NCI-H526 (cell line): ENCODE data around the gene TTC31.

Experiments used
- DNase-seq, 2 experiments: peaks; one replicate each; lab custom pipeline; 2025; lab: John Stamatoyannopoulos, UW

The TTC31 gene

DNA sequence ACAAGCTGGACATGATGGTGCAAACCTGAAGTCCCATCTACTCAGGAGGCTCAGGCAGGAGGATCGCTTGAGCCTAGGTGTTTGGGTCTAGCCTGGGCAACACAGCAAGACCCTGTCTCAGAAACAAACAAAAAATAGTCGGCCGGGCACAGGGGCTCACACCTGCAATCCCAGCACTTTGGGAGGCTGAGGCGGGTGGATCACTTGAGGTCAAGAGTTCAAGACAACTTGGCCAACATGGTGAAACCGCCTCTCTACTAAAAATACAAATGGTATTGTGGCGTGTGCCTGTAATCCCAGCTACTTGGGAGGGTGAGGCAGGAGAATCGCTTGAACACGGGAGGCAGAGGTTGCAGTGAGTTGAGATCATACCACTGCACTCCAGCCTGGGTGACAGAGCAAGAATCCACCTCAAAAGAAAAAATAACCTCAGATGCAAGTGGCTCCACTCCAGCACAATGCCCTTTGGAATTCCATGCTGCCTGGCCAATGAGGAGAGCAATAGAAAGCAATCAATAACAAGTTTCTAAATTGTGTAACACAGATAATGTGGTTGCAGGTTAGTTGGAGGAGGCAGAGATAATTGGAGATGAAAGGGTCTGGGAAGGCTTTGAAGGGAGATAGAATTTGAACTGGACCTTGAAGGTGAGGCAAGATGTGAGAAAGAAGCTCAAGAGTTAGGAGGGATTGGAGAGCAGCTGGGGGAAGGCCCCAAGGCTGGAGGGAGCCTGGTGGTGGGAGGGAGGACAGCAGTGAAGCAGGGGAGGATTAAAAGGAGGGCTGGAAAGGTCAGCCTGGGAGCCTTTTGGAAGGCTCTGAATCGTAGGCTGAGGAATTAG, 6.0 kb downstream of the TTC31 start:
- DNase-seq, result no peak

GRCh38 chr2:74489906-74490305, 7.0 kb downstream of the TTC31 start:
- no peak for DNase-seq

DNA sequence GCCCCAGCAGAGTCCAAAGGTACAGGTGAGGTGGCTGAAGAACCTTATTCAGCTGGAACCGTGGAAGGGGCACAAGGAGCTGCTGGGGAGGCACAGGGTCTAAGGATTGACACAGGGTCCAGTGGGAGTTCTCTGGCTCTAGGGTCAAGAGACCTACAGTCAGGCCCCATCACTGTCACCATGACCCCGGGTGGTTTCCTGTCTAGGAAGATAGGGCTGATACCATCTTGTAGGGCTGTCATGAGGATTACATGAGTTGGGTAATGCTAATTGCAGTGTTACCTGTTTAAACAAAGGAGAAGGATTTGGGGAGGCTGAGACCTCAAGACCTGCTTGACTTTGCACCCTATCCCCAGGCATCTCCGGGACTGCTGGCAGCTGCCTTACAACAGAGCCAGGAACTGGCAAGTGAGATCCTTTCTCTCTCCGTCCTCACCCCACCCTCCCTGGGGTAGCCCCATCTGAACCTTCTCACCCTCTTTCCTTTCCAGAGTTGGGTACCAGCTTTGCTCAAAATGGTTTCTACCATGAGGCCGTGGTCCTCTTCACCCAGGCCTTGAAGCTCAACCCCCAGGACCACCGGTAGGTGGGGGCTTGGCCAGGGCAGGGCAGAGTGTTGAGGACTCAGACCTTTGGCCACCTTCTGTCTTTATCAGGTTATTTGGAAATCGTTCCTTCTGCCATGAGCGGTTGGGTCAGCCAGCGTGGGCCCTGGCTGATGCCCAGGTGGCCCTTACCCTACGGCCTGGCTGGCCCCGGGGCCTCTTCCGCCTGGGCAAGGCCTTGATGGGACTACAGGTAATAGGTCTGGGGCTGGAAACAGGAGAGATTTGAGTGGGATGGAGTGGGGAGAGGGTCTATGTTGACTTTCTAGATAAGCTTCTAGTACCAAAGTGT, 9.0 kb downstream of the TTC31 start:
- DNase-seq, result no peak

DNA sequence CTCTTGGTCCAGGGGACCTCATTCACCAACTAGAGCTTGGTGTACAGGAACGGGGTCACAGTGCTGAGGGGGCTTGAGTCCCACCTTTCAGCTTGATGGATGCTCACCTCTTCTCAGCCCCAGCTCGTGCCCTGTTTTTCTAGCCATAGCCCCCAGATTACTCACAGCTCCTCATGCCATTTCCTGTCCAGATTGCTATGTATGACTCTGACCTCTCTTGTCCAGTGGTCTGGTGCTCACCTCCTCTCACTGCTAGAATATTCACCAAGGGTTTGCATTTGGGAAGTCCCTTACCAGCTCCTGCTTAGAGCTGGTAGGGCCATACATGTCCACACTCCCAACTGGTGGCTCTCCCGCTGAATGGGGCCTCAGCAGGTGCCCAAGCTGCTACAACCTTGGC, 10.7 kb downstream of the TTC31 start:
- DNase-seq, result no peak

DNA sequence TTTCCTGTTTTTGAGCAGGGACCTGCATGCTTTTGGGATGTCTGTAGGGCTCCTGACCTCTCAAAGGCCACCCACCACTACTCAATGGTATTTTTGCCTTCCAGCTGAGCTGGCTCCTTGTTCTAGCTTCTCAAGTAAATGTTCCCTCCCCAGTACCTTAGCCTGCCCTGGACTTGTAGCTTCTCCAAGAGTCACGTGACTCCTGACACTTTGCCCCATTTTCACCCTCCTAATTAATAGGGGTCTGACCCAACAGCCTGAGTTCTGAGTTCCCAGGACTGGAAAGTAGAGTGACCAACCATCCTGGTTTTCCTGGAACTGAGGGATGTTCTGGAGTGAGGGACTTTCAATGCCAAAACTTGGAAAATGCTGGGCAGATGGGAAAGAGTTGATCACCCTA, 12.6 kb downstream of the TTC31 start:
- DNase-seq, result no peak

DNA sequence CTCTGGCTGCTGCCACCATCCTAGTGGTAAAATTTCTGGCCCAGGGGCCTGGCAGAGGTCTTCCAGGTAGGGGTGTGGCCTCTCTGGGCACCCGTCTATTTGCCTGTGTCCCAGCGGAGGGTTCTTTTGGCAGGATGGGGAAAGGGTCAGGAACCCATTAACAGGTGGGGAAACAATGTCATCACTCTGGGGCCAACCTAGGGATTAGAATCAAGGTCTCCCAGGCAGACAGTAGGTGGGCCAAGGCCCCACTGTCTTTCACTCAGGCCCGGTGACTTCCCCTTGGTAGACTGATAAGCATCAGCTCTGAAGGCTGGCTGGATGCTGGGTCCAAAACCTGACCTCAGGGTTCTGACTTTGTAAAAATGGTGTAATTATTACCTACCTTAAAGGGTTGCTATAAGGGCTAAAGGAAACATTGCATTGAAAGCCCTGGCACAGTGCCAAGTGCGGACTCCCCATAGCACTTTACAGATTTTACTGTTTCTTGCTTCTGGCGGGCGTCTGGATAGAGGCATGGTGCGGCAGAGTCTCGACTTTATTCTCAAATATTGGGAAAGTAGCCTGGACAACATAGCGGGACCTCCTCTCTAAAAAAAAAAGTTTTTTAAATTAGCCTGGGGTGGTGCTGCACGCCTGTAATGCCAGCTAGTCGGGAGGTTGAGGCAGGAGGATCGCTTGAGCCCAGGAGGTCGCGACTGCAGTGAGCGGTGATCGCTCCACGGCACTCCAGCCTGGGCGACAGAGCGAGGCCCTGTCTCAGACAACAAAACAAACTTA, 14.3 kb downstream of the TTC31 start:
- no peak for DNase-seq

- DNase-seq, result peak in 1 of 2 experiments; percentile 60
These were observed 15.1 kb downstream of the TTC31 start for GRCh38 chr2:74497777-74498499.

DNA sequence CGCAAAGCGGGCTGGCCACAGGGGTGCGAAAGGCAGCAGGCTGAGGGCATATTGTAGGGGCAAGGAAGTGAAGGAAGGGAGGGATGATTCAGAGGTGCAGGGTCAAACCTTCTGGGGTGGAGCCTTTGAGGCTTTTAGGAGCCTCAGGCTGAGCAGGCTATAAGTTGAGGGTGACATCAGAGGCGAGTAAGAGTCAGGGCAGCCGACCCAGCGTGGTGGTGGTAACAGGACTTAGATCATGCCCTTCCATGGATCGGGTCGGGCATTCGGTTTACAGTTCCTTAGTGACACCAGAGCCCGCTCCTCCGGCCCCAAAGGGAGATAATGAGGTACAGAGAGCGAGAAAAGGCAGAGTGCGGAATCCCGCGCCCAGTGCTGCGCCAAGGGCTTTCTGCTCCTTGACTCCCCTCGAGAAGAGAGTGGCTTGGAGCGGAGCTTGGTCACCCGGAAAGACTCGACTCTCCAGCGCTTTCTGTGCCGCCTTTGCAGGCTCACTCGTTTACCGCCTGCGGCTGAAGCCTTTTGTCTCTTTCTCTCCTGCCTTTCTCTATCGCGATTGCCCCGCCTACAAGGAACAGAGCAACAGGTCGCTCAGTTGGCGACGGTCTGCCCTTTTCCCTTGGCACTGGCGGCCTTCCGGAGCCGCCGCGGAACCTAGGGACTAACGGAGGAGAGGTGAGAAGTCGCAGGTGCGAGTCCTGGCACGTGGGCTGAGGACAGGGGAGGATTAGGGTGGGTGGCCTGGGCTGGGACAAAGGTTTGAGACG, 15.8 kb downstream of the TTC31 start:
- DNase-seq, result peak in 1 of 2 experiments; percentile 45

DNA sequence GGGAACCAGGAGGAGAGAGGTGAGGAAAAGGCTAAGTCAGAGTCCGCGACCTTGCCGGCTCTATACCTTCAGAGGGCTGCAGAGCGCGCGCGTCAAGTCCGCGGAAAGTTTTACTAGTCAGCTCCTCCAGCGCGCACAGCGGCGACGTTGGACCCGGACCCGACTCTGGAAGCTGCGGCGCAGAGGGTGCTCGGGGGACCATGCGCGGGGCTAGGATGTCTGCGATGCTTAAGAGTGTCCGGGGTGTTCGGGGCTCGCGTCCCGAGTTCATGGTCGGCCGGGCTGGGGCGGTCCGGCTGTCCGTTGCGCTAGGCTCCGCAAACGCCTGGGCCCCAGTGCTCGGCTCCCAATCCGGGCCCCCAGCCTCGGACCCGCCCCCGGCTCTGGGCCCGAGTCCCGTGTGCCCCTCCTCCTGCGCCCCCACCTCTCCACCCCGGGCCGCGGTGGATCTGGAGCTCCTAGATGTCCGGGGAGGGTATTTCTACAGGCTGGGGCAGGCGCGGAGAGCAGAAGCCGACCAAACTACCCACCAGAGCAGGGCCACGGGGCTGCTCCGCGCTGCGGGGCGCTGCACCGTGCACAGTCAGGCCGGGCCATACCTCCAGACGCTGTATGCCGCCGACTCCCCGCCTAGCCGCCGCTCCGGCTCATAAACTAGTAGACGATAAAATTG, 16.5 kb downstream of the TTC31 start, which contains the start of gene LBX2:
Gene LBX2 (minus strand): TSS at position 337 of the 673 bp plus-strand sequence. CDS start 66 bp downstream, at position 271.
- peak in 1 of 2 experiments; percentile 48 for DNase-seq

GRCh38 chr2:74499940-74500577, 17.2 kb downstream of the TTC31 start:
- DNase-seq, result no peak

DNA sequence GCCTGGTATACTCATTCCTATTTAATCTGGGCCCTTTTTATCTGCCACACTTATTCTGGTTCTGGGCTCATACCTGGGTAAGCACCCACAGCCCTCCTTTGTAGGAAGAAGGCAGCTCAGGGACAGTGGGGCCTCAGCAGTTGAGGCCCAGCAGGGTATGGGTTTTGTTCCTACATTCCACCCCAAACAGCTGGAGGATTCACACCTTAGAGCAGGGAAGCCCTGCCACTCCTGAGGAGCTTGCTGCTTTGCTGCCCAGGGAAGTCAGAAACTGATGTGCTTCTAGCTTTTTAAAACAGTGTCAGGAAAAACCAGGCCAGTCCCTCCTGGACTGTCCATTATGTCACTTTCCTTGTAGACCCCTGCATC, 17.7 kb downstream of the TTC31 start:
- DNase-seq, result no peak

- no peak for DNase-seq
These were observed 18.6 kb downstream of the TTC31 start for GRCh38 chr2:74501335-74502071.

DNA sequence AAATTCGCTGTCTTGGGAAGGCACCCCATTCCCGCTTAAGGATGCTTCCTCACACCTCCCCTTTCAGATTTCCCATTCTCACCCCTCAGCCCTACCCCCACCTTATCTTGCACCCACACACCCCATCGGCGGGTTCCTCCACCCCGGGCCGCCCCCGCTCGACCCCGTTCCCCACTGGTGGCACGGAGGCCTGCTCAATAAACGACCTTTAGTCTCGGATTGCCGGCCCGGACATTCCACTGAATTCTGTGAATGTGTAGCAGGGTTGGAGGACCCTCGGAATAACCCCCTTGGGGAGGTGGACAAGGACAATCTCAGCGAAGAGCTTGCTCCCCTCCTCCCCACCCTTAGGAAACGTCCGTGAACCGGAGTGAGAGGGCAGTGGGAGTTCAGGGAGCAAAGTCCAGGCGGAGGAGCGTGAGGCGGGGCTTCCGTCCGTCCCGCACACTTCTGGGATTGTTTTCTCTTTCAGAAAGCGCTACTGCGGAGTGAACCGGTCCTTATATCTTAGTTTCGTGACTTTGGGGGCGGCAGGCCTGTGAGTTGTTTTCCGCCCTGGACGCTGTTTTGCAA, 19.4 kb downstream of the TTC31 start:
- peak in 1 of 2 experiments; percentile 20 for DNase-seq

GRCh38 chr2:74502720-74503505, 20.0 kb downstream of the TTC31 start:
- peak in 1 of 2 experiments; percentile 45 for DNase-seq

- no peak for DNase-seq
These were observed 20.9 kb downstream of the TTC31 start for GRCh38 chr2:74503506-74504475.

- no peak for DNase-seq
These were observed 21.7 kb downstream of the TTC31 start for GRCh38 chr2:74504591-74504990.
